ENCODE data around the gene COL5A1.

The COL5A1 gene

DNA sequence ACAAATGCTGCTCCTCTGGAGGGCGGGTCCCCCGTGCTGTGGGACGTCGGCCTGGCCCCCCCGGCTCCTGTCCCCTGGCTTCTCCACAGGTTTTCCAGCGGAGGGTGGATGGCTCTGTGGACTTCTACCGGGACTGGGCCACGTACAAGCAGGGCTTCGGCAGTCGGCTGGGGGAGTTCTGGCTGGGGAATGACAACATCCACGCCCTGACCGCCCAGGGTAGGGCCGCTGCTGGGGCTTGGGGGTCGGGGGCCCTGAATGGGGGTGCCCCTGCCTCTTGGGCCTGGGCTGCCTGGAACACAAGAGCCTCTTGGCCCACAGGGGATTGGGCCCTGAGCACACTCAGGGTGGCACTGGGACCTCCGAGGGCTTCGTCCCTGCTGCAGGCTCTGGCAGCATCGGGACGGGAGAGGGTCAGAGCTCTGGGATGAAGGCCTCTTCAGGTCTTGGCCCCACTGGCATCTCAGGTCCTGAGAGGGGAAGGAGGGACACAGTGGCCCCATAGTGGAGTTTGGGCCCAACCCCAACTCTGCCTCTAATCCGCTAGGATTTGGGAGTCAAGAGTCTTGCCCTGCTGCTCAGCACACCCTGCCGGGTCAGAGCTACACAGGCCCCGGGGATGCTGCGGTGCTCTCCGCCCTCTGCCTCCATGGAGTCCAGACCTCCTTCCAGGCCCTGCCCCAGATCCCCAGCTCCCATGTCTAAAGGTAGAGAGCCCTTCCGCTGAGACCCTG is 244.2 kb downstream of the COL5A1 start:
- DNase-seq = no peak

DNA sequence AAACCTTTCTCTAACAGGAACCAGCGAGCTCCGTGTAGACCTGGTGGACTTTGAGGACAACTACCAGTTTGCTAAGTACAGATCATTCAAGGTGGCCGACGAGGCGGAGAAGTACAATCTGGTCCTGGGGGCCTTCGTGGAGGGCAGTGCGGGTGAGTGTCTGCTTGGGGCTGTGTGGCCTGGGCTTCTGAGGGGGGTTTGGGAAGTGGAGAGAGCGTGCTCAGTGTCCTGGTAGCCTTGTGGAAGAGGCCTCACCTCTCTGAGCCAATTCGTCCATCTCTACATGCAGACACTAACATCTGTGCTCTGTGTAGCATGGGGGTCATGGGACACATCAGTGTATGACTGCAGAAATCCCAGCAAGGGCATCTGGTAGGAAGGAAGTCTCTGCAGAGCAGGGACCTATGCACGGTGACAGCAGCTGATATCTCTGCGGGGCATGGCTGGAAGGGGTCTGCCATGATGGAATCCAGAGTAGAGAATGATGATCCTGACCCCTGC is 244.9 kb downstream of the COL5A1 start:
- no peak for DNase-seq

DNA sequence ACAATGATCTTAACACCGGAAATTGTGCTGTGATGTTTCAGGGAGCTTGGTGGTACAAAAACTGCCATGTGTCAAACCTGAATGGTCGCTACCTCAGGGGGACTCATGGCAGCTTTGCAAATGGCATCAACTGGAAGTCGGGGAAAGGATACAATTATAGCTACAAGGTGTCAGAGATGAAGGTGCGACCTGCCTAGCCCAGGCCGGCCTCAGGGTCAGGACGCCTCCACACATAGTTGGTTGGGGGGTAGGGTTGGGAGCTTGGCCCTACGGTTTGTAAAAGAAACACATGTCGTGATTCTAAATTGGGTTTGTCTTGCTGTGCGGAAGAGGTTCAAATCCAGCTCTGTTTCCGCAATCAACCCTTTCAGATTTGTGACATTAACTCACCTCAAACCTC is 245.6 kb downstream of the COL5A1 start:
- DNase-seq = no peak

DNA sequence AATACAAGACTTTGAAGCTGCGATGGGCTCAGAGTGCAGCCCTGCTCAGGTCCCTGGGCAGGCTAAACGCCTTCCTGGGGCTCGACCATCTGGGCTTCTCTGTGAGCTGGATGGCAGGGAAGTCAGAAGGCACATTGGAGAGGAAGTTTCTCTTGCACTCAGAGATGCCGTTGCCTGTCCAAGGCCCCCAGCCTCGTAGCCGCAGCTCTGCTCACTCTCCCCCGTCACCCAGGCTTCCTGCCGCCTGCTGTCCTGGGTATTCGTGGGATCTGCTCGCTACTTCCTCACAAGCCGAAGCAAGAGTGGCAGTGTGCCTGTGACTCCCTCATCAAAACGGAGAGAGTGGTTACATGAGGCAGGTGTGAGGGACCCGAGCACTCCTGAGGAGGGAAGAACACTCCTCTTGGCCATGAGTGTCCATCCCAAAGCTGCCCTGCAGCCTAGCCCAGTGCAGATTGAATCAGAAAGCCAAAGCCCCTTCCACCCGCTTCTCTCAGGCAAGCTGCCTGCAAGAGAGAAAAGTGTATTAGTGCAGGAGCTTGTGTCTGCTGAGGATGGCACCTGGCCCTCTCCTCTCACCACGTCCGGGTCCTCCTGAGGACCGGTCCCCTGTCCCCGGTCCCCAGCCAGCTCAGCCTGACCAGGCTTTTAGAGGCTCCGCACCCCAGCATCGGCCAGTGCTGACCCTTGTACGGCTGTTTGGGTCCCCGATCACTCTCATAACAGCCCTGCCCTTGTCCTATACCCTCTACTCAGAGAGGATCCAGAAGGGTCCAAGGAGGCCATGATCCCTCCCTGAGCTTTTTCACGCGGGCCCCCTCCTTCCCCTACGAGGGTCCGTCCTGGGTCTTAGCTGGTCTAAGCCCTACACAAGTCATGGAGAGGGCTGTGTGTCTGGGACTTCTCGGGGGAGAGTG is 246.3 kb downstream of the COL5A1 start:
- no peak for DNase-seq

DNA sequence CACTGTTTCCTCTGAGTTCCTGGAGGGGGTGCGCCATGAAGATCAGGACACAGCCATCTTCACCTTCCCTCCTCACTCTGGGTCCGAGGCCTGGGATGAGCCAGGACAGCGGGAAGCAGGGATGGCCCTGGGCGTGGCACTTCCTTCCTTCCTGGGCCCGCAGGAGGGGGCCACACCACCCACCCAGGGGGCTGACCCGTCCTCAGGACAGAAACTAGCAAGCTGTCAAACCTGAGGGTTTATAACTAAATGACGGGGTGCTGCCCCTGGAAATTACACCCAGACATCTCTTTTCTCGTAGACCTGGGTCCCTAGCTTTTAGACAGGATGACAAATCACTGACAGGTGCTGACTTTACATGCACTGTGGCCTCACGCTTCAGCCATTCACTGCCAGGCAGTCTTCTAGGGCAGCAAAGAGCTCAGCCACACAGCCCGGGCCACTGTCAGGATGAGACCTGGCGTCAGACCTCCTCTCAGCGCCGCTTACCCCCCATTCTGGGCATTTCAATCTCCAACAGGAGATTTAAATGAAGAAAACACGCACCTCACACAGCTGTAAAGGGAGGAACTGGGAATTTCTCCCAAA is 247.1 kb downstream of the COL5A1 start:
- DNase-seq = no peak

DNA sequence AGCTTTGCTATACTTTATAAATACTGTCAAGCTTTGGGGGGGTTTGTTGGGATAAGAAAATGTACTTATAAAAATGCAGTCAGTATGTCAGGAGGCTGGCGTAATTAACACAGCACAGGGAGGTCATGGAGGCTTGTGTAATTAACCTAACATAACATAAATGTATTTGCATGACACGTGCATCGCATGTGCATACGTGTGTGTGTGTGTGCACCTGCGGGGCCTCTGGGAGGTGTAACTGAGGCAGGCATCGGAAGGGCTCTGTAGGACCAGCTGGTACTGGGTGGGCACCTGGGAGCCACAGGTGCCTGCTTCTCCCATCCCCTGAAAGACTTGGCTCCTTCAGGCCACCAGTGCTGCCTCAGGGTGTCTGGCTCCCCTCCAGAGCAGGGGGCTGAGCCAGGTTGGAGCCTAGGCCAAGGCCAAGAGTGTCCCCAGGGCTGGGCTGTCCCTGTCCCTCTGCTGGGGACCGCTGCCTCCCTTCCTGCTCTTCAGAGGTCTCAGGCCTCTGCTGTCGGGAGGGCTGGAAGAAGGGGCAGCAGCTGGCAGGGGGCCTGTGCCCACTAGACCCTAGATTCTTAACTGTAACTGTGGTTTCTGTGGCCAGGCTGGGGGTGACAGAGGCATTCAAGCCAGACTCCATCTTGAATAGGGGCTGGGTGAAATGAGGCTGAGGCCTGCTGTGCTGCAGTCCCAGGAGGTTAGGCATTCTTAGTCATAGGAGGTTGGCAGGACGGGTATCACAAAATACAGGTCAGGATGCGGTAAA is 248.0 kb downstream of the COL5A1 start:
- DNase-seq = no peak

DNA sequence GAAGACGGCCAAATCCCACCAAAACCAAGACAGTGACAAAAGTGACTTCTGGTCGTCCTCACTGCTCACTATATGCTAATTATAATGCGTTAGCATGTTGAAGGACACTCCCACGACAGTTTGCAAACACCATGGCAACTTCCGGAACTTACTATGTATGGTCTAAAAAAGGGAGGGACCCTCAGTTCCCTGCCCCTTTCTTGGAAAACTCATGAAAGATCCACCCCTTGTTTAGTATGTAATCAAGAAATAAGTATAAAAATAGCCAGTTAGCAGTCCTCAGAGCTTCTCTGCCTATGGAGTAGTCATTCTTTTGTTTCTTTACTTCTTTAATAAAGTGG is 248.5 kb downstream of the COL5A1 start:
- no peak for DNase-seq

DNA sequence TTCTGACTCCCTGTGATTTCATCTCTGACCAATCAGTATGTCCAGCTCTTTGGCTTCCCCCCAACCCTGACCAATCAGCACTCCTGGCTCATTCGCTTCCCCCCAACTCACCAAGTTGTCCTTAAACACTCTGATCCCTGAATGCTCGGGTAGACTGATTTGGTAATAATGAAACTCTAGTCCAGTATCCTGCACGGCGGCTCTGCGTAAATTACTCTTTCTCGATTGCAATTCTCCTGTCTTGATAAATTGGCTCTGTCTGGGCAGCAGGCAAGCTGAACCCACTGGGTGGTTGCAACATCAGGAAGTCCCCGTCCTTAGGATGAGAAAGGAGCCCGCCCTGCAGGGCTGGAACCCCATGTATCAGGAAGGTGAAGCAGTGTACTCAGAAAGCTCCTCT is 249.4 kb downstream of the COL5A1 start:
- DNase-seq = no peak

DNA sequence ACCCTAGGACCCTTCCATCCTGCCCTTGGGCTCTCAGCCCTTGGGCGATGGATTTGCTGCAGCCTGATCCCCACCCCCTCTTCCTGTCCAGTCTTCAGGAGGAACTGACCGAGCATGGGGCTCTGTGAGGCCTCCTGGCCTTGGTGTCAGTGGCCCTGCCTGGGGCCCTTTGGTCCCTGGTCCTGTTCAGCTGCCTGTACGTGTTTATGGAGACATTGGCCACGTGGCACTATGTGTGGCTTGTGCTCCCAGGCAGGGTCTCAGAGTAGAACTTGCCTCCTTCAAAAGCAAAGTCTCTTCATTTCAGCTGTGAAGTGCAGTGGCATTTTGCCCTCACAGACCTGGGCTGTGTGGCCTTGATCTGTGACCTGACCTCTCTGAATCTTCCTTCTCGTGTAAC is 250.1 kb downstream of the COL5A1 start:
- DNase-seq = no peak

DNA sequence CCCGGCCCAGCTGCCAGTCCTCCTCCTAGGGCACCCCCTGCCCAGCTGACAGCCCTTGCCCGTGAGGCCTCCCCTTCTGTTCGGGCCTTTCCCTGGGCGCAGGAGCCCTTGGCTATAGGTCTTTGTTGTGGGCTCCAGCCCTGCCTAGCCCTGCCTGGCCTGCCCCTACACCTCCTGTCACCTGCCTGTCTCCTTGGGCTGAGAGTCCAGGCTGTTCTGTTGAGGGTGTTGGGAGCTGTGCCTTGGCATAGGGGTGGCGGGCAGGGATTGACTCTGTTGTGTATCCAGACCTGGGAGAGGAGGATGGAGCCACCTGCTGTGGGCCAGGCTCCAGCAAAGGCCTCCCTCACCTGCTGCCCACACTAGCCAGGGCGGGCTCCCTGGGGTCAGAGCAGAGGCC is 250.6 kb downstream of the COL5A1 start:
- no peak for DNase-seq

DNA sequence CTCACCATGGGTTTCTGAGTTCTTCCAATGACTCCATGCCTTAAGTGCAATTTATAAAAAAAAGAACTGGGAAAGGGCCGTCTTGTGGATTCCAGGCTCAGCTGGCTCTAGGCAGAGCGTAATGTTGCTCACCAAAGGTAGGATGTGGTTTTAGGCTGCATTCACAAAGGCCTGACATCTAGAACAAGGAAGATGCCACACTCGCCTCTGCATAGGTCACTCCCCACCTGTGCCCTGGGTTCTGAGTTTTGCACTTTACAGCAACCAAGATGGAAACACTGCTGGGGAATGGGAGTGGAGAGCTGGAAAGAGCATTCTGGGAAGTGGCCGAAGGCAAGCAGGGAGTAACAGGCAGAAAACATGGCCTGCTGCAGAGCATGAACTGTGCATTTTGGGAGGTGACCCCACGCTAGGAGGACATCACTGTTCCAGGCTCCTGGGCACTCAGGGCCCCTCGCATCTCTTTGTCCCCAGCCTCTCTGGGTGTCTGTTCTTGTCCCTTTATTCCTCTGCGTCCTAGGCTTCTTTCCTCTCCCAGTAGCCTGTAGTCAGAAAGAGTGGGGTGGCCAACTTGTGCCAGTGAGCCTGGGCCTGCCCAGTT is 251.3 kb downstream of the COL5A1 start:
- no peak for DNase-seq

Data from eye (tissue), 1 donor.